HG03280 (cell line): ENCODE measurements around the gene MIR17HG.
A peak's percentile ranks its signal among the peaks of the same experiment; 100 is the strongest.
"Not testable (repeated sequence)": the region's sequence is repeated elsewhere in the genome, so short reads cannot be mapped to it uniquely, and the experiment has no call there.

ENCODE experiments used
- ATAC-seq: cut with Tn5 transposase; IDR thresholded peaks from one replicate; pipeline ENCODE4 v1.9.1; 2021; ENCODE audit warnings: mild to moderate bottlenecking, moderate library complexity; ENCODE audit not compliant: unreplicated experiment

Gene MIR17HG

GRCh38 chr13:91346850-91347201 is 661 bp upstream of the MIR17HG start:
- peak; percentile 23 for ATAC-seq

DNA sequence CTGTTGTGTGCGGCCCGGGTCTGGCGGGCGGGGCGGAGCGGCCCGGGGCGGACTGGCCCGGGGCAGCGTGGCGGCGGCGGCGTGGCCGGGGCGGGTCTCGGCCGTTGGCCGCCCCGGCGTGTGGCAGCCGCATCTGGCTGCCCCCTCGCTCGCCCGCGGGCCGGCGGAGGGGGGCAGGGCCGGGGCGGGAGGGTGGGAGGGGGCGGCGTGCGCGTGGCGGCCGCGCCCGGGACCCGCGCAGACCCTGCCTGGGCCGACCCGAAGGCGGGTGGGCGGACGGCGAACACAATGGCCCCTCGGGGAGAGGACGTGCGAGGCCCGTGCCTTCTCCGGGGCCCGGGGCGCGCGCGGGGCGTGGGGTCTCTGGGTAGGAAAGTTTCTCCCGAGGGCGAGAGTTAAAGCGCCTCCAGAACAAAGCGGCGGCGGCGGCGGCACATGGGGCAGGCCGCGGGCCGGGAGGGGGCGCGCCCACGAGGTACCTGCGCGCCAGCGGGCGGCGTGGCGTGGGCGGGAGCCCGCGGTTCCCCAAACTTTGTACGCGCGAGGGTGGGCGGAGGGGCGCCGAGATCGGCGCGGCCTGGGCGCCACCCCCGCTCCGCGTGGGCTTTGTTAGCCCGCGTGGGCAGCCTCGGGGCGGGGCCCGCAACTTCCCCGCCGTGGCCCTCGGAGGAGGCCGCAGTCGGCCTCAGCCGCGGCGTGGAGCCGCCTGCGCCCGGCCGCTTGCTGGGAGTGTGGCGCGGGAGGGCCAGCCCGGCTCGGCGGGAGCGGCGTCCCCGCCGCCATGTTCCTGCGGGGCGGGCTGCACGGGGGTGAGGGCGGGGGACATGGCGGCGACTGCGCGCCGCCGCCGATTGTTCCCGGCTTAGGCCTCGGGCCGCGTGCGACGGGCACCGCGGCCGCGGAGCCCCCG is 764 bp downstream of the MIR17HG start:
- peak; percentile 40 for ATAC-seq

DNA sequence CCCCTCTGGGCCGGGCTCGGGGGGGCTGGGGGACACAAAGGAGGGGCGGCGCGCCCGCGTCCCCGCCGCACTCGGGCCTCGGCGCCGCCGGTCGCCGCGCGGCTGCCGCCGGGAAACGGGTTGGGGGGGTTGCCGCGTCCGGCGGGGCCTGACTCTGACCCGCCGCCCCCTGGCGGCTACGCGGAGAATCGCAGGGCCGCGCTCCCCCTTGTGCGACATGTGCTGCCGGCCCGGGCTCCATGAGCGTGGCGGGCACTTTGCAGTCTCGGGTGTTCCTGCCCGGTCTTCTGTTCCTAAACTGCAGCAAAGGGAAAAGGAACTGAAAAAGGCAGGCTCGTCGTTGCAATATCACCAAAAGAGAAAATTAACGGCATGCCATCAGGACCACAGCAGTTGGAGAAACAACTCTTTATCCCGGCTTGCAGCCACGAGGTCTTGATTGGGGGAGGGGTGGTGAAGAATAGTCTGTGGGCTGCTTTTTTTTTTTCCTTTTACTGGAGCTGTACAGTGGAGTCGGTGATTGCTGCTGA is 1.5 kb downstream of the MIR17HG start:
- ATAC-seq, result peak; percentile 50

DNA sequence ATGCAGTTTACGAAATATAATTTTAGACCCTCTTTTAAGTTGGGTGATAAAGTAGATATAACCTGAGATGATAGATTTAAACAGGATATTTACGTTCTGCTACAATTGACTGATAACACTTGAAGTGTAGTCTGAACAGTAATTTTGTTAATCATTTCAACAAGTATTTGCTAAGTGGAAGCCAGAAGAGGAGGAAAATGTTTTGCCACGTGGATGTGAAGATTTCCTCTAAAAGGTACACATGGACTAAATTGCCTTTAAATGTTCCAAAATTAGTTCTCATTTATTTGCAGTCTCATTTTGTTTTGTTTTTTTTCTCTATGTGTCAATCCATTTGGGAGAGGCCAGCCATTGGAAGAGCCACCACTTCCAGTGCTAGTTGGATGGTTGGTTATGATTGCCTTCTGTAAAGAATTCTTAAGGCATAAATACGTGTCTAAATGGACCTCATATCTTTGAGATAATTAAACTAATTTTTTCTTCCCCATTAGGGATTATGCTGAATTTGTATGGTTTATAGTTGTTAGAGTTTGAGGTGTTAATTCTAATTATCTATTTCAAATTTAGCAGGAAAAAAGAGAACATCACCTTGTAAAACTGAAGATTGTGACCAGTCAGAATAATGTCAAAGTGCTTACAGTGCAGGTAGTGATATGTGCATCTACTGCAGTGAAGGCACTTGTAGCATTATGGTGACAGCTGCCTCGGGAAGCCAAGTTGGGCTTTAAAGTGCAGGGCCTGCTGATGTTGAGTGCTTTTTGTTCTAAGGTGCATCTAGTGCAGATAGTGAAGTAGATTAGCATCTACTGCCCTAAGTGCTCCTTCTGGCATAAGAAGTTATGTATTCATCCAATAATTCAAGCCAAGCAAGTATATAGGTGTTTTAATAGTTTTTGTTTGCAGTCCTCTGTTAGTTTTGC is 2.8 kb downstream of the MIR17HG start:
- ATAC-seq, result no peak

DNA sequence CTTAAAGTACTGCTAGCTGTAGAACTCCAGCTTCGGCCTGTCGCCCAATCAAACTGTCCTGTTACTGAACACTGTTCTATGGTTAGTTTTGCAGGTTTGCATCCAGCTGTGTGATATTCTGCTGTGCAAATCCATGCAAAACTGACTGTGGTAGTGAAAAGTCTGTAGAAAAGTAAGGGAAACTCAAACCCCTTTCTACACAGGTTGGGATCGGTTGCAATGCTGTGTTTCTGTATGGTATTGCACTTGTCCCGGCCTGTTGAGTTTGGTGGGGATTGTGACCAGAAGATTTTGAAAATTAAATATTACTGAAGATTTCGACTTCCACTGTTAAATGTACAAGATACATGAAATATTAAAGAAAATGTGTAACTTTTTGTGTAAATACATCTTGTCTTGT is 3.6 kb downstream of the MIR17HG start:
- ATAC-seq, result no peak

- no peak for ATAC-seq
Observed at GRCh38 chr13:91351980-91352379, 4.5 kb downstream of the MIR17HG start.

DNA sequence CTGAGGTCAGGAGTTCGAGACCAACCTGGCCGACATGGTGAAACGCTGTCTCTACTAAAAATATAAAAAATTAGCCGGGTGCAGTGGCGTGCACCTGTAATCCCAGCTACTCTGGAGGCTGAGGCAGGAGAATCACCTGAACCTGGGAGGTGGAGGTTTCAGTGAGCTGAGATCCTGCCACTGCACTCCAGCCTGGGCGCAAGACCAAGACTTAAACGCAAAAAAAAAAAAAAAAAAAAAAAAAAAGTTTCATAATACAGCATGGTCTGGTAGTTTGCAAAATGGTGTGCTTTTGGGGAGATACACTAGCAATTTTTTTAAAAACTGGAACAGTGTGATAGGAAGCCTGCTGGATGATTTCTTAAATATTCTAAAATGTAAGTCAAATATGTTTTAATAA is 5.4 kb downstream of the MIR17HG start:
- ATAC-seq, result not testable (repeated sequence)

GRCh38 chr13:91353494-91353893 is 6.0 kb downstream of the MIR17HG start:
- no peak for ATAC-seq

DNA sequence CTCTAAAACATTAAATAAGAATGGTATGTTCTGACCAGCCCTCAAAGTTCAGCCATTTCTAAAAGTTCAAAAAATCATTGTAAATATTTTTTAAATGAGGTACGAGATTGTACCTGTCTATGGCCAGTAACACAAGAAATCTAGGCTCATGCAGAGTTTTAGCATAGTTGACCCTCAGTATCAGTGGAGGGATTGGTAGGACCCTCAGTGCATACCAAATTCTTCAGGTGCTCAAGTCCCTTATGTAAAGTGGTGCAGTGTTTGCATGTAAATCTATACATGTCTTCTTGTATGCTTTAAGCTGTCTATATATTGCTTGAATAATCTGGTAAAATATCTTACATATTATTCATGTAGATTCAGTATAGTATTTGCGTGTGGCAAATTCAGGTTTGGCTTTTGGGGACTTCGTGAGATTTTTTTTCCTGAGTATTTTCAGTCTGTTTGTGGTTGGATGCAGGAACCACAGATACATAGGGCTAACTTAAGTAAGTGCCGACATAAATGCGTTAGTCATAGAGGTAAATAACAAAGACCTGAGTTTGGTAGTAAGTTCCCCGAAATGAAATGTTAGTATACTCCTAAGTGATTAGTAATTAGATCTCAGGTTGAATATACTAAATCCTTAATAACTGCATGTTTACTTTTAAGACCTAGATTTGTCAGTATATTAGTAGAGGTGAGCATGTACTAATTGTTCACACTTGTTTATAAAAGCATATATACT is 7.8 kb downstream of the MIR17HG start:
- ATAC-seq, result no peak

GRCh38 chr13:91355826-91356710 is 8.6 kb downstream of the MIR17HG start:
- ATAC-seq, result no peak

DNA sequence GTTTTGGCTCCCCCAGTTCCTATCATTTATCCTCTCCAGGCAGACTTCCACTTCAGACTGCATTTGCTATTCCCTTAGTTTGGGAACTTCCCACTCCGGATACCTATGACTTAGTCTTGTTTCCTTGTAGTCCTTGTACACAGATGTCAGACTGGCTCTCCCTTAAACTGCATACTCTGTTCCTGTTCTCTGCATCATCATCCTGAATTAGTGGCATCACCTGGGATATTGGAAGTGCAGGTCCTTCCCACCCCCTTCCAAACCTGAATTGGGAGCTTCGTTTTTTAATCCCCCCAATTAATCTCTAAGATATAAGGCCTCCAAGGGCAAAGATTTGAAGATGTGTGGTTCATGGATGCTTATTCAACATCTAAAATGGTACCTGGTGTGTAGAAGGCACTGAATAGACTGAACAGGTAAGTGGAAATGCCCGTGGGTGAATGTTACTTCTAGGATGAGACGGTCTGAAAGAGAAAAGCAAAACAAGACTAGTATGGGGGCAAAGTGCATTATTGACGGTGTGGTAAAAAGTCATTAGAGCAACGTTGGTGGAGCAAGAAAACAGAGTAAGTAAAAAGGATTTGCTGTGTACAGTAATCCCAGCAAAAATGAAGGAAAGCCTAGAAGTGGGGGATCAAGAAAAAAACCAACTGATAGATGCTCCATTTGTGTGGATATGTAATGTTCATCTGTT is 9.6 kb downstream of the MIR17HG start:
- no peak for ATAC-seq

- no peak for ATAC-seq
Observed at GRCh38 chr13:91357613-91358386, 10.3 kb downstream of the MIR17HG start.

GRCh38 chr13:91358387-91358782 is 10.9 kb downstream of the MIR17HG start:
- no peak for ATAC-seq

GRCh38 chr13:91359111-91359510 is 11.6 kb downstream of the MIR17HG start:
- no peak for ATAC-seq

DNA sequence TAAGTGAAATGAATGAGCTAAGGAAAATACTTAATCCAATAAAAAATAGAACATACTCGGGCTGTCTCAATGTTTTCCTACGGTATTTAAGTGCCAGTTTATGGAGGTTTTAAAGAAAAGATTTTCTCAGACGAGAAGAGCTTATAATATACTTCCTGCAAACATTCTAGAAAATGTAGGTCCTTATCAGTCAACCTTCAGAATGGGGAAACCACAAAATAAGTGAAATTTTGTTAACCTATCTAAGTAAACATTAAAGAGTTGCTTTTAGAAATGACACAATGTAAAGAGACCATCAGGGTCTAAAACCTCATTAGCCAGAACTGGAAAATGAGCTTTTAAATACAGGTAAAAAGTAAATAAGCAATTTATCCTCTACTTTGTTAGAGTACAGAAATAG is 12.1 kb downstream of the MIR17HG start:
- ATAC-seq, result no peak

- ATAC-seq, result no peak
Observed at GRCh38 chr13:91360246-91360751, 12.8 kb downstream of the MIR17HG start.

- ATAC-seq, result no peak
Observed at GRCh38 chr13:91361755-91362271, 14.3 kb downstream of the MIR17HG start.

DNA sequence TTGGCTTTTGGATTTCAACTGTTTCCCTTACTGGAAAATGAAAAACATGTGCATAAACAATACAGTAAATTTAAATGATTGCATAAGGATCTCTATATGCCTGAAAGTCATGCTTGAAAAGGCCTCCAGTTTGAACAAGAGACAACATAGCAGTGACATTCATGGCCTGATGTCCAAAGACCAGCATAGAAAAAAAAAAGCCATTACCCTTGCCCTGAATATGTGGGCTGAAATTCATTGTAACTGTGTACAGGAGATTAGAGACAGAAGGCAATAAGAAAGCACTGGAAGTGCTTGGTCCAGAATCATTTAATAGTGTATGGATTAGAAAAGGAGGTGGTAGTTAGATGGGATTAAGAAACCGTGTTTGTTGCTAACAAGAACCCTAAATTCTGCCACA is 15.4 kb downstream of the MIR17HG start:
- no peak for ATAC-seq
